Adipocyte (in vitro differentiated cells): ENCODE data around the gene BPTF.
"Not testable (repeated sequence)": the region's sequence is repeated elsewhere in the genome, so short reads cannot be mapped to it uniquely, and the experiment has no call there.

Experiments used
- DNase-seq: peaks from one replicate; pipeline ENCODE4 v3.0.0-alpha.2; 2015; ENCODE audit warnings: low read depth
- H3K27me3 ChIP-seq: replicated peaks from 2 replicates; pipeline ENCODE4 v1.7.0; 2013; ENCODE audit warnings: mild to moderate bottlenecking, low read length, moderate library complexity; ENCODE audit not compliant: control insufficient read depth, insufficient read depth
- H3K36me3 ChIP-seq: 2 replicates; pipeline ENCODE4 v1.7.0; 2013; ENCODE audit warnings: low read length, mild to moderate bottlenecking, moderate library complexity; ENCODE audit not compliant: control insufficient read depth, insufficient read depth, severe bottlenecking
- H3K4me1 ChIP-seq: 2 replicates; pipeline ENCODE4 v1.7.0; 2013; ENCODE audit warnings: mild to moderate bottlenecking, low read length, moderate library complexity; ENCODE audit not compliant: control insufficient read depth, insufficient read depth
- H3K4me3 ChIP-seq: 2 replicates; pipeline ENCODE4 v1.7.0; 2013; ENCODE audit warnings: mild to moderate bottlenecking, low read length, moderate library complexity
- H3K9ac ChIP-seq: 2 replicates; pipeline ENCODE4 v1.7.0; 2013; ENCODE audit warnings: mild to moderate bottlenecking, low read length, moderate library complexity
- H3K9me3 ChIP-seq: 2 replicates; pipeline ENCODE4 v1.7.0; 2013; ENCODE audit warnings: mild to moderate bottlenecking, low read length, moderate library complexity; ENCODE audit not compliant: control insufficient read depth

BPTF gene

DNA sequence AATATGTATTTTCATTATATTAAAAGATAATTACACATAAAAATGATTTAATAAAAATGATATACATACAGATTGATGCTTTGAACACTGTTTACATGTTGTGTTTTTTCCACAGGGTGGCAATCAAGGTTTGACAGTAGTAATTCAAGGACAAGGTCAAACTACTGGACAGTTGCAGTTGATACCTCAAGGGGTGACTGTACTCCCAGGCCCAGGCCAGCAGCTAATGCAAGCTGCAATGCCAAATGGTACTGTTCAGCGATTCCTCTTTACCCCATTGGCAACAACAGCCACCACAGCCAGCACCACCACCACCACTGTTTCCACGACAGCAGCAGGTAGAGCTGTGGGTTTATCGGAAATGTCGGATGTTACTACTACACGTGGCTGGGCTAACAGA, 118.7 kb downstream of the BPTF start:
- no peak overlapping the region for H3K9ac ChIP-seq
- H3K4me3 ChIP-seq = no peak overlapping the region
- H3K4me1 ChIP-seq = no peaks in the 10 kb centered on the region
- no peaks in the 10 kb centered on the region for H3K9me3 ChIP-seq
- no peak for DNase-seq
- H3K36me3 ChIP-seq = peaks cover 94% of the 10 kb centered on the region
- no peaks in the 10 kb centered on the region for H3K27me3 ChIP-seq

DNA sequence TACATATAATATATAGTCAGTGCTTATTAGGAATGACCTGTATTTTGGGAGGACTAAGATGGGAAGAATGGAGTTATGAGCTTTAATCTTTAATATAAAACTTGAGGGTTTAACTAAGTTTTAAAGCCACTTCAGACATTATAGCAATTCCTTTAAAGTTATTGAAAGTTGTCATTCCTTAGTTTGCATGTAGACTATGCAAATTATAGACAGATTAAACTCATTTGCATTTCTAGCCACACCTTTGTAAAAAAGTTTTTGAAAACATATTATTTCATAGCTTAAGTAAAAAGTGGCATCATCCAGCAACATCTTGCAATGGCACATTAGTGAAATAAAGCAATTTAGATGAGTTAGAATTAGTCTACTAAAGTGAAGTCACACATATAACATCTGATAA, 121.2 kb downstream of the BPTF start:
- H3K4me3 ChIP-seq = no peak overlapping the region
- peaks cover 89% of the 10 kb centered on the region for H3K36me3 ChIP-seq
- no peaks in the 10 kb centered on the region for H3K9me3 ChIP-seq
- H3K9ac ChIP-seq = no peak overlapping the region
- no peaks in the 10 kb centered on the region for H3K4me1 ChIP-seq
- no peak for DNase-seq
- no peaks in the 10 kb centered on the region for H3K27me3 ChIP-seq

DNA sequence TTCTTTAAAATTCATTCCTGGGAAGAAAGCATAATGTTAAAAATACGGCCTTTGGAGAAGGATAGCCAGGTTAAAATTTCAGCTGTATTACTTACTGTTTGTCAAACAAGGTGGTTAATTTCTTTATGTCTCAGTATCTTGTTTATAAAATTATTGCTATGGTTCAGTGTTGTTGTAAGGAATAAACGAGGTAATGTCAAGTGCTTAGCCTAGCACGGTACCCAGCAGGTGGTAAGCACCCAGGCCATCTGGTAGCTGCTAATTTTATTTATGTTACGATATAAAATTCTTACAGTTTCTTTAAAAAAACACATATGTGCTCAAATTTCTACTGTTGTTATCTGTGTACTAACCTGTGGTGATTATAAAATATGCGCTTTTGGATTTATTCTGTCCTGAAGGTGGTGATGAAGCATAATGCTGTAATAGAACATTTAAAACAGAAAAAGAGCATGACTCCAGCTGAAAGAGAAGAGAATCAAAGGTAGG, 122.1 kb downstream of the BPTF start:
- Histone ChIP-seq H3K4me1 (no peaks in the 10 kb centered on the region), H3K9me3 (no peaks in the 10 kb centered on the region), H3K9ac (no peak overlapping the region), H3K27me3 (no peaks in the 10 kb centered on the region), H3K36me3 (peaks cover 89% of the 10 kb centered on the region), H3K4me3 (no peak overlapping the region)
- DNase-seq = no peak

DNA sequence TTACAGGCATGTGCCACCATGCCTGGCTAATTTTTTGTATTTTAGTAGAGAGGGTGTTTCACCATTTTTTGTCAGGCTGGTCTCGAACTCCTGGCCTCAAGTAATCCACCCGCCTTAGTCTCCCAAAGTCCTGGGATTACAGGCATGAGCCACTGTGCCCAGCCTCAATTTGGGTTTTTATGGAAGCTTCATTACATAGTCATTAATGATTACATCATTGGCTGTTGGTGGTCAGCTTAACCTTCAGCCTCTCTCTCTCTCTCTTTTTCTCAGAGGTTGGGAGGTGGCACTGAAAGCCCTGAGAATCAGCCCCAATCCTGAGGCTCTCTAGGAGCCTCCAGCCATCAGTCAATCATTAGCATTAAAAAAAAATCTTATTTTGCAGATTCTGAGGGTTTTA, 125.6 kb downstream of the BPTF start:
- no peak for DNase-seq
- H3K27me3 ChIP-seq = no peaks in the 10 kb centered on the region
- no peaks in the 10 kb centered on the region for H3K9me3 ChIP-seq
- H3K9ac ChIP-seq = no peak overlapping the region
- H3K4me3 ChIP-seq = no peak overlapping the region
- H3K36me3 ChIP-seq = peaks cover 65% of the 10 kb centered on the region
- no peaks in the 10 kb centered on the region for H3K4me1 ChIP-seq

DNA sequence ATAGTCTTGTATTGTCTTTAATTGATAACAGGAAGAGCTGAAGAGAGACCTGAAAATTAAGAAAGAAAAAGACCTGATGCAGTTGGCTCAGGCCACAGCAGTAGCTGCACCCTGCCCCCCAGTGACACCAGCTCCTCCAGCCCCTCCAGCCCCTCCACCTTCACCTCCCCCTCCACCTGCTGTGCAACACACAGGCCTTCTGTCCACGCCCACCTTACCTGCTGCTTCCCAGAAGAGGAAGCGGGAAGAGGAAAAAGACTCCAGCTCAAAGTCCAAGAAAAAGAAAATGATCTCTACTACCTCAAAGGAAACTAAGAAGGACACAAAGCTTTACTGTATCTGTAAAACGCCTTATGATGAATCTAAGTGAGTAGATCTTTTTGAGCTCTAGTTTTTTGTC, 134.2 kb downstream of the BPTF start:
- no peaks in the 10 kb centered on the region for H3K9me3 ChIP-seq
- H3K4me3 ChIP-seq = no peak overlapping the region
- DNase-seq = no peak
- H3K9ac ChIP-seq = no peak overlapping the region
- H3K36me3 ChIP-seq = peaks cover 25% of the 10 kb centered on the region
- no peaks in the 10 kb centered on the region for H3K27me3 ChIP-seq
- H3K4me1 ChIP-seq = peaks cover 3% of the 10 kb centered on the region

DNA sequence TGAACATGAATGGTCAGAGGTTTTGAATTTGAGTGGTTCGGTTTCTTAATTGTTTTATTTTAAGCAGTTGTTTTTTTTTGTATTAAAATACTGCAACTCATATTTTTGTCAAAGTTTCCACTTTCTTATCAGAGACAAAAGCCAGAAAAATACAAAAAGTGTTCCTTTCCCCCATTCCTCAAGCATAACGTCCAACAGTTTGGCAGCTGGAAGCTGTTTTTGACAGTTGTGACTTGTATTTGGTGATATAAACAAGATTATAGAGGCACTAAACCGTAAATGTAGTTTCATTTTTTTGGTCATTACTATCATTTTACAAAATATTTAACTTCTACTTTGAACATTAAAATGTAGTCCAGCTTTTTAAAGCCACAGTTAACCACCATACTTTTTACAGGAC, 135.0 kb downstream of the BPTF start:
- peaks cover 24% of the 10 kb centered on the region for H3K36me3 ChIP-seq
- not testable (repeated sequence) for H3K4me3 ChIP-seq, H3K9me3 ChIP-seq, H3K9ac ChIP-seq, DNase-seq, H3K4me1 ChIP-seq, H3K27me3 ChIP-seq

DNA sequence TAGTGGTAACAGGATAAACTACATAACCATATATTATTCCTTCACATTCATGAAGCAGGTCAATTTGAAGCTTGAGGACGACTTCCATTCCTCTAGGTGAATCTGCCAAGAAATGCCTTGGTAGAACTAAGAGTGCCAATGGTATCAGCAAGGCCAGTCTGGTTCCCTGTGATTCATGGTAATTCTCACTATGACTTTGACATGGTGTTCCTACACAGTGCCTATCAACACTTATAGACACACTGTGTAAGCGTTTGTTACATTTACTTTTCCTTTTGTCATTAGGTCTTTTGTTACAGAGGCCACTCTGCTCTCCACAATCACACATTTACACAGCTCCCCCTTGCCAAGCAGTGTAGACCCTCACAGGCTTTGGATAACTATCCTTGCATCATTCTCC, 136.9 kb downstream of the BPTF start:
- H3K4me1 ChIP-seq, H3K9me3 ChIP-seq, H3K4me3 ChIP-seq, H3K27me3 ChIP-seq, H3K9ac ChIP-seq, DNase-seq: not testable (repeated sequence)
- H3K36me3 ChIP-seq = peaks cover 39% of the 10 kb centered on the region

DNA sequence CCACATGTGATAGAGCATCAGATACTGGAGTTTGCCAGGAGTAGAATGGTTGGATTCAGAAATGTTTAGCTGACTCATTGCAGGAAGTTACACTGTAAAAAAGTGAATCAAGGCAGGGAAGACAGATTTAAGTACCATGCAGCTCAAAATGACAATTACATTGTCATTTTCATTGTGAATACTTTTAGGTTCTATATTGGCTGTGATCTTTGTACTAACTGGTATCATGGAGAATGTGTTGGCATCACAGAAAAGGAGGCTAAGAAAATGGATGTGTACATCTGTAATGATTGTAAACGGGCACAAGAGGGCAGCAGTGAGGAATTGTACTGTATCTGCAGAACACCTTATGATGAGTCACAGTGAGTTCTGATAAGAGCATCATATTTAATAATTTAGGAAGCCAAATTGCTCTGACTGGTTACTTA, 137.9 kb downstream of the BPTF start:
- not testable (repeated sequence) for H3K9ac ChIP-seq, H3K27me3 ChIP-seq, H3K9me3 ChIP-seq, H3K4me1 ChIP-seq, H3K4me3 ChIP-seq
- peaks cover 46% of the 10 kb centered on the region for H3K36me3 ChIP-seq
- peak; percentile 90 for DNase-seq

DNA sequence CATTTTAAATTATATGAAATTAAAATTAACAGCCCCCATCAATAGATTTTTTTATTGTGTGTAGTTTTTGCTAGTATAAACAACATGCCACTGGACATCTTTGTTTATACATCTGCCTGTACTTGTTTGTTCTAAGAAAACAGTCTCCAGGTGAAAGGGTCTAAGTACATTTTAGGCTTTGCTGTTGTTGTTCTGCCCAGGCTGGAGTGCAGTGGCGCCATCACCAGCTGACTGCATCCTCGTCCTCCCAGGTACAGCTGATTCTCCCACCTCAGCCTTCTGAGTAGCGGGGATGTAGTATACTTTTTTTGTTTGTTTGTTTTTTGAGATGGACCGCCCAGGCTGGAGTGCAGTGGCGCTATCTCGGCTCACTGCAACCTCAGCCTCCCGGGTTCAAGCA, 145.5 kb downstream of the BPTF start:
- no peak overlapping the region for H3K9ac ChIP-seq
- H3K4me3 ChIP-seq = no peak overlapping the region
- H3K36me3 ChIP-seq = peaks cover 49% of the 10 kb centered on the region
- no peak for DNase-seq
- H3K9me3 ChIP-seq = no peaks in the 10 kb centered on the region
- no peaks in the 10 kb centered on the region for H3K4me1 ChIP-seq
- H3K27me3 ChIP-seq = no peaks in the 10 kb centered on the region

DNA sequence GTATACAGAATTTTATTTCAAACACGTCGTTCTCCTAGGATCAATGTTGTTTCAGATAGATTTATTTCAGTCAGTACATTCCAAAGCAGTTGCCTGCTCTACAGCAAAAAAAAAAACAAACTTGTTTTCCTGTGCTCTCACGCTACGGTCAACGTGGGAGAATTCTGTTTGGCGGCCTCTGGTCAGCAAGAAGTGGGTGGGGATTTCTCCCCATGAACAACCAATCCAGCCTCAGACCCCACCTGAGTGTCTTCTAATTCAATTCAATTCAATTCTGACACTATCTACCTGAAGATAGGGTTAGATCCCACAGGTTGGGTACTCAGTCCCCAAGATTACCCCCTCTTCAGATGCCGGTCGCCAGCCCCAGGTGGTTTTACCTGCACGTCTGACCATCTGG, 148.9 kb downstream of the BPTF start:
- Histone ChIP-seq H3K4me1 (peaks cover 10% of the 10 kb centered on the region), H3K27me3 (no peaks in the 10 kb centered on the region), H3K9me3 (no peaks in the 10 kb centered on the region), H3K36me3 (peaks cover 37% of the 10 kb centered on the region), H3K9ac (no peak overlapping the region), H3K4me3 (no peak overlapping the region)
- no peak for DNase-seq

DNA sequence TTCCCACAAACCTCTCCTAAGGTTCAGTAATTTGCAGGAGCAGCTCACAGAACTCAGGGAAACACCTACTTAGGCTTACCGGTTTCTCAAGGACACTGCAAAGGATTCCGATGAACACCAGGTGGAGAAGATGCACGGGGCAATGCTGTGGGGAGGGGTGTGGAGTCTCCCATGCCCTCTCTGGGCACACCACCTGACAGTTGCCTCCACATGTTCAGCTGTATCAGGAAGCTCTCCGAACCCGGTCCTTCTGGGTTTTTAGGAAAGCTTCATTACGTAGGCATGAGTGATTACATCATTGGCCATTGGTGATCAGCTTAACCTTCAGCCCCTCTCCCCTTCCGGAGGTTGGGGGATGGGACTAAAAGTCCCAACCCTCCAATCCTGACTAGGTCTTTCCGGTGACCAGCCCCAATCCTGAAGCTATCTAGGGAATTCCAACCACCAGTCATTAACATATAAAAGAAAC, 149.3 kb downstream of the BPTF start:
- Histone ChIP-seq H3K9ac (no peak overlapping the region), H3K9me3 (no peaks in the 10 kb centered on the region), H3K36me3 (peaks cover 37% of the 10 kb centered on the region), H3K4me1 (peaks cover 10% of the 10 kb centered on the region), H3K4me3 (no peak overlapping the region), H3K27me3 (no peaks in the 10 kb centered on the region)
- no peak for DNase-seq

DNA sequence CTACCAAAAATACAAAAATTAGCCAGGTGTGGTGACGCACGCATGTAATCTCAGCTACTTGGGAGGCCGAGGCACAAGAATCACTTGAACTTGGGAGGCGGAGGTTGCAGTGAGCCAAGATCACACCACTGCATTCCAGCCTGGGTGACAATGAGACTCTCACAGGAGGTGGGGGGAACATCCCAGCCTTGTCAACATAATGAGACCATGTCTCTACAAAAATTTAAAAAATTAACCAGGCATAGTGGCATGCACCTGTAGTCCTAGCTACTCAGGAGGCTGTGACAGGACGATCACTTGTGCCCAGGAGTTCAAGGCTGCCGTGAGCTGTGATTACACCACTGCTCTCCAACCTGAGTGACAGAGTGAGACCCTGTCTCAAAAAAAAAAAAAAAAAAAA, 151.0 kb downstream of the BPTF start:
- not testable (repeated sequence) for DNase-seq, H3K4me3 ChIP-seq, H3K27me3 ChIP-seq, H3K9ac ChIP-seq, H3K9me3 ChIP-seq
- Histone ChIP-seq H3K4me1 (peaks cover 10% of the 10 kb centered on the region), H3K36me3 (peaks cover 27% of the 10 kb centered on the region)
